Fibroblast of pulmonary artery (primary cell): ENCODE data around the gene PLTP.
"Not testable (repeated sequence)": the region's sequence is repeated elsewhere in the genome, so short reads cannot be mapped to it uniquely, and the experiment has no call there.

Experiments
- DNase-seq: peaks from one replicate; pipeline ENCODE4 v3.0.0-alpha.2; 2010; ENCODE audit warnings: low read depth
- H3K4me3 ChIP-seq: replicated peaks from 2 replicates; pipeline ENCODE4 v1.5.1; 2011; ENCODE audit warnings: low read depth, mild to moderate bottlenecking, control low read depth, low read length, moderate library complexity
- CTCF ChIP-seq: IDR thresholded peaks from 2 replicates; pipeline ENCODE4 v1.5.1; 2011; ENCODE audit warnings: mild to moderate bottlenecking, control low read depth, low read length, inconsistent platforms; ENCODE audit errors: missing control alignments

PLTP gene

GRCh38 chr20:45911486-45912343 is at the start of gene PLTP:
PLTP (minus strand) TSS chr20:45912155; CDS start chr20:45911452, 703 bp downstream.
- DNase-seq: peak; percentile 75
- H3K4me3 ChIP-seq: peak within 1 kb of the TSS; percentile 71
- no peak for TF ChIP-seq CTCF

GRCh38 chr20:45959956-45960630 is 48.1 kb upstream of the PLTP start:
- no peak overlapping the region for H3K4me3 ChIP-seq
- TF ChIP-seq CTCF: no peak

GRCh38 chr20:45959126-45959525 is 47.2 kb upstream of the PLTP start:
- H3K4me3 ChIP-seq: no peak overlapping the region
- DNase-seq: no peak
- TF ChIP-seq CTCF: no peak

More at GRCh38 chr20:45959956-45960630, 48.1 kb upstream of the PLTP start:
- DNase-seq: no peak

GRCh38 chr20:45958593-45958992 is 46.6 kb upstream of the PLTP start:
- H3K4me3 ChIP-seq: no peak overlapping the region
- no peak for DNase-seq
- no peak for TF ChIP-seq CTCF

- H3K4me3 ChIP-seq: no peak overlapping the region
- no peak for TF ChIP-seq CTCF
- DNase-seq: no peak
These were observed 45.3 kb upstream of the PLTP start for GRCh38 chr20:45957021-45957941.

- not testable (repeated sequence) for H3K4me3 ChIP-seq, DNase-seq
These were observed 44.4 kb upstream of the PLTP start for GRCh38 chr20:45956326-45956725.

- no peak overlapping the region for H3K4me3 ChIP-seq
- TF ChIP-seq CTCF: no peak
- no peak for DNase-seq
These were observed 41.7 kb upstream of the PLTP start for GRCh38 chr20:45953672-45954071.
